Hippocampal formation (tissue), 2 donors: Measurements from ENCODE around the gene SAMD3.
"Not testable (repeated sequence)": the region's sequence is repeated elsewhere in the genome, so short reads cannot be mapped to it uniquely, and the experiment has no call there.

Experiments
- DNase-seq, 2 donors: peaks; one replicate each; lab custom pipeline; 2025; lab: John Stamatoyannopoulos, UW

Gene SAMD3

DNA sequence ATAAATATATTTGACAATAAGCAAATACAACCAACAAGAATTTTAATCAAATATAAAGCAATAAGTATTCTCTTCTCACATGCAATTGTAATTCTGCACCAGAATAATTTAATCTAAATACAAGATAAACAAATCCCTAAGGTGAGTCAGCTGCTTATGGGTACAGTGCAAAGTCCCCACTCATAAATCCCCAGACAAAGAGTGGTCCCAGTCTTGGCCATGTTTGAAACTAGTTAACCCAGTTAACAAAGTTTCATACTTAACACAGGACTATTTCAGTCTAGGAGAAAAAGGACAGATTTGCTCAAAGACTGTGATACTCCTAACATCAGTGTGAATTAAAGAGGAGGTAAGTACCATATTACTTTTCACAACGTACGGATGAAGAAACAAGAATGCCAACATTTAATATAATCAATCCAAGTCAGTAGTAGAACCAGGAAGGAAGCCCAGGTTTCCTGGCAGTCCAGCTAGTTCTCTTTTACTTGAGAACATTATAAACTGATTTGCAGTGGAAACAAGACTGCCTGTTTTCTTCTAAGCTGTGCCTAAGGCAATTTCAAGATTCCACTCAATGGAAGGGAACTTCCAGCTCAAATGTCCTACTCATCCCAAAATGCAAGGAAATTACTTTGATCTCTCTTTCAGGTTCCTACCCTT is 10.4 kb downstream of the SAMD3 start:
- no peak for DNase-seq

DNA sequence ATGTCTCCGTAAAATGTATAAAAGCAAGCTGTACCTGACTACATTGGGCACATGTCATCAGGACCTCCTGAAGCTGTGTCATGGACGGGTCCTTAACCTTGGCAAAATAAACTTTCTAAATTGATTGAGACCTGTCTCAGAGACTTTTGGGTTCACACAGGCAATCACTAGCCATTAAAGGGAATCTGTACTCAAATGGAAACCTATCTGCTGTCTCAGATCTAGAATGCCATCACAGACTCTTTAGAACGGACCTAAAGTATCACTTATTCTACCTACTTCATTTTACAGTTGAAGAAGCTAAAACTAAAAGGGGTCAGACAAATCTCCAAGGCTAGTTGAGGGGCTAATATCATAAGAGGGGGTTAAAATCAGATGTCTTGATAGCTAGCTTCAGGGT is 11.1 kb downstream of the SAMD3 start:
- no peak for DNase-seq

DNA sequence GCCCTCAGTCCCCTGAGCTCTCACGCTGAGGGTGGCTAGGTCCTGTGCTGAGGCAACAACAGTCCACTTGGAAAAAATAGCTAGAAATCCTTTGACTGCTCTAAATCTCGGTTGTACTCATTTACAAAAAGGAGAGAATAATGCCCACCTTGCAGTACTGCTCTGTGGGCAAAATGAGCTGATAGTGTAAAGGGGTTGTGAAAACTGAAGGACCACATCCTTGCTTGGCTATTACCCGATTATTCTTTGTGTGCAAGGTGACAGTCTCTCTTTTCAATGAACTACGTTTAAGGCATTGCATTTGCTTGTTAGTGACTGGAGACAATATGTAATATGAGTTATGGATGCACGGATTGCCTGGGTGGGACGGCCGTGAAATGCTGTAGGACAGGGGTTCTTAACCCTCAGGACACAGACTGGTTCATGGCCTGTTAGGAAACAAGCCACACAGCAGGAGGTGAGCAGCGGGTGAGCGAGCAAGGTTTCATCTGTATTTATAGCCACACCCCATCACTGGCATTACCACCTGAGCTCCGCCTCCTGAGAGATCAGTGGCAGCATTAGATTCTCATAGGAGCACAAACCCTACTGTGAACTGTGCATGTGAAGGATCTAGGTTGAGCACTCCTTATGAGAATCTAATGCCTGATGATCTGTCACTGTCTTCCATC is 14.6 kb downstream of the SAMD3 start:
- no peak for DNase-seq

DNA sequence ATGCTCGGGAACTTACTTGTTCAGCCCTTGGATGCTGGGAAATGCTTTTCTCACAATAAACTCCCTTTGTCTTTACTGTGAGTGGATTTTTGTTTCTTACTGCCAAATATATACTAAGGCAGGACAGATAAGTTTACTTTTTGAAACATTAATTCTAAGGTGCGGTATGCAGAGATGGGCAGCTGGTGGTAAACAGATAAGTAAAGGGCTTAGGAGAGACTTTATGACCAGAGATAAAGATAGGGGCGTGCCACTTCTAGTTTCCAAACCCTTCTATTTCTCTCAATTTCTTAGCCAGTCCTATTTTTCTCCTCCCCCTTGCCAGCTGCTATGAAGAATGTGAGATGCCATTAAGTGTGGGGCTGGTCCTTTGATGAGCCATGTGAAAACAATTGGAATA is 16.3 kb downstream of the SAMD3 start:
- no peak for DNase-seq

DNA sequence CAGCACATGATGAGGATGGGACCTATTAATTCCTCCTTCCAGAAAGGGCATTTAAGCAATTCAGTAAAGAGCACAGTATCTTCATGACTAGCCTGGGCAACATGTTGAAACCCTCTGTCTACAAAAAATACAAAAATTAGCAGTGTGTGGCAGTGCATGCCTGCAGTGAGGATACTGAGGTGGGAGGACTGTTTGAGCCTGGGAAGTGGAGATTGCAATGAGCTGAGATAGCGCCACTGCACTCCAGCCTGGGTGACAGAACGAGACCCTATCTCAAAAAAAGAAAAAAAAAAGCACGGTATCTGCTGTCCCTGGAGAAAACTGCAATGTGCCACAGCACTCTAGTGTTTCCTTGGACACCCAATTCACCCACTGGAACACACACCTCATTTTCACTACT is 18.4 kb downstream of the SAMD3 start:
- no peak for DNase-seq

DNA sequence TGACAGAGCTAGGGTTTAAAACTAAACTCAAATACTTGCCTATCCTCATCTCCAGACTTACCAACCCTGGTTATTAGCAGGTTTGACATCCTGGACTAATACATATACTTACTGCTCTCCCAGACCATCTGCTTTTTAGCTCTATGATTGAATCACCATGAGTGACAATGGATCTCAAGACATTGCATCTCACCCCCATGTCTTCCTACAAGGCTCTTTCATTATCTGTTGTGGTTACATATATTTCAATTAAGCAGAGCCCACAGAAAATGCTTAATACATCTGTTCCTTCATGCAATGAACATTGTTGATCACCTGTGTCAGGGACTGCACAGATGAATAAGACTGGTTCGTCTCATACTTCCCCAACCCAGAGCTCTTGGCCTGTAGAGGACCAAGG is 19.4 kb downstream of the SAMD3 start:
- no peak for DNase-seq

DNA sequence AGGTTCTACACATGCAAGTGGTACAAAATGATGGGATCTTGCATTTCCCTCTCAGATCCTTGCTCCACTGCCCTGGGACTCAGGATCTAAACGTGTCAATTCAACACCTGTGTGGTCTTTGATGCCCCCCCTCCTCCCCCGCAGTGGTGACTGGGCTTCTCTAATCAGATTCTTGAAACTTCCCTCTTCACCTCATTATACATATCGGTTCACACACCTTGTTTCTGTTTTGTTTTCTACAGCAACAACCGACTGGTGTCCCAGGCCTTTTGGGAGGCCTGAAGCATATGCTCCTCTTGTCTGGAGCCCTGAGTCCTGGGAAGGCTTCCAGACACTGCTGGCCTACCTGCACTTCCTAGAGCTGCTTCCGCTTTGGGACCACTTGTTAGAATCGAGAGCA is 20.0 kb downstream of the SAMD3 start:
- DNase-seq: no peak

DNA sequence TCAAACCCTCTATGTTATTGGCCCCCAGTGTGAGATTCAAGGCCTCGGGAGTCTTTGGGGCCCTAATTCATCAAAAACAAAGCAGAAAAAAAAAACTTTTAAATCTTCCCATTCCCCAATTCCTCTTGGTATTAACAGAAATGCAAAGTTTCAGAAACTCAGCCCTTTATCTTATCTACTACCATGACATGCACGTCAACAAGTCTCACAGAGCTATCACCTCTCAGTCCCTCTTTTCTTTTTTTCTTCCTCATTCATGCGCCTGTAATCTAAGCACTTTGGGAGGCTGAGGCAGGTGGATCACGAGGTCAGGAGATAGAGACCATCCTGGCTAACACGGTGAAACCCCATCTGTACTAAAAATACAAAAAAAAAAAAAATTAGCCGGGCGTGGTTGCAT is 22.7 kb downstream of the SAMD3 start:
- no peak for DNase-seq

DNA sequence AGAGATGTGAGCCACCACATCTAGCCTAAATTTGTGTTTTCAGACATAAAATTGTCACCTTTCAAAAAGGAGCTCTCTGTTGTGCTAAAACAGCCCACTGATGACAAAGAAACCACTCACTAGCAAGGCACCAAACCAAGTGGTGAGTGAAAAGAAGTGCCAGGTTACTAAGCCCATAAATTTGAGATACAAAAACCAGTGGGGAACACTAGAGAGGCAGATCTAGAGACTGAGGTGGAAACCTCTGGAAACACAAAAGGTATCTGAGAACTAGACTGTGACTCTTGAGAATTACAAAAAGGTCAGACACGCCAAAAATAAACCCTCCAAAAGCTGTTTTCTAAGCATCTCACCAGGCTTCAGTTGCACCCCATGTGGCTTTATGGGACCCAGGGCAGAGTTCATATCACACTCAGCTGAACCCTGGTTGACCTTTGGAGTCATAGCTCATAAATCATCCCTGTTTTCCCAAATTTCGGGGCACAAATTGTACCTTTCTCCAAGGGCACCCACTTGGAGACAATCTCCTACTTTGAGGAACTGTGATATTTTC is 24.2 kb downstream of the SAMD3 start:
- DNase-seq: no peak

DNA sequence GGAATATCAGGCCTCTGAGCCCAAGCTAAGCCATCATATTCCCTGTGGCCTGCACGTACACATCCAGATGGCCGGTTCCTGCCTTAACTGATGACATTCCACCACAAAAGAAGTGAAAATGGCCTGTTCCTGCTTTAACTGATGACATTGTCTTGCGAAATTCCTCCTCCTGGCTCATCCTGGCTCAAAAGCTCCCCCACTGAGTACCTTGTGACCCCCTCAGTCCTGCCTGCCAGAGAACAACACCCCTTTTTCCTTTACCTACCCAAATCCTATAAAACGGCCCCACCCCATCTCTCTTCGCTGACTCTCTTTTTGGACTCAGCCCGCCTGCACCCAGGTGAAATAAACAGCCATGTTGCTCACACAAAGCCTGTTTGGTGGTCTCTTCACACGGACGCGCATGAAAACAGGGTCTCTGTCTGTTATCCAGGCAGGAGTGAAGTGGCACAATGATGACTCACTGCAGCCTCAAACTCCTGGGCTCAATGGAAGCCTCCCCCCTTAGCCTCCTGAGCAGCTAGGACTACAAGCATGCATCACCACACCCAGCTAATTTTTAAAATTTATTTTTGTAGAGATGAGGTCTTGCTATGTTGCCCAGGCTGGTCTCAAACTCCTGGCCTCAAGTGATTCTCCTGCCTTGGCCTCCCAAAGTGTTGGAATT is 24.8 kb downstream of the SAMD3 start:
- DNase-seq: not testable (repeated sequence)

DNA sequence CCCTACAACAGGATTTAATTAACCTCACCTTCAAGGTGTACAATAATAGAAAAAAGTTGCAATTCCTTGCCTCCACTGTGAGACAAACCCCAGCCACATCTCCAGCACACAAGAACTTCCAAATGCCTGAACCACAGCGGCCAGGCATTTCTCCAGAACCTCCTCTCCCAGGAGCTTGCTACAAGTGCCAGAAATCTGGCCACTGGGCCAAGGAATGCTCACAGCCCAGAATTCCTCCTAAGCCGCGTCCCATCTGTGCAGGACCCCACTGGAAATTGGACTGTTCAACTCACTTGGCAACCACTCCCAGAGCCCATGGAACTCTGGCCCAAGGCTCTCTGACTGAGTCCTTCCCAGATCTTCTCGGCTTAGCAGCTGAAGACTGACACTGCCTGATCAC is 28.3 kb downstream of the SAMD3 start:
- DNase-seq: not testable (repeated sequence)

DNA sequence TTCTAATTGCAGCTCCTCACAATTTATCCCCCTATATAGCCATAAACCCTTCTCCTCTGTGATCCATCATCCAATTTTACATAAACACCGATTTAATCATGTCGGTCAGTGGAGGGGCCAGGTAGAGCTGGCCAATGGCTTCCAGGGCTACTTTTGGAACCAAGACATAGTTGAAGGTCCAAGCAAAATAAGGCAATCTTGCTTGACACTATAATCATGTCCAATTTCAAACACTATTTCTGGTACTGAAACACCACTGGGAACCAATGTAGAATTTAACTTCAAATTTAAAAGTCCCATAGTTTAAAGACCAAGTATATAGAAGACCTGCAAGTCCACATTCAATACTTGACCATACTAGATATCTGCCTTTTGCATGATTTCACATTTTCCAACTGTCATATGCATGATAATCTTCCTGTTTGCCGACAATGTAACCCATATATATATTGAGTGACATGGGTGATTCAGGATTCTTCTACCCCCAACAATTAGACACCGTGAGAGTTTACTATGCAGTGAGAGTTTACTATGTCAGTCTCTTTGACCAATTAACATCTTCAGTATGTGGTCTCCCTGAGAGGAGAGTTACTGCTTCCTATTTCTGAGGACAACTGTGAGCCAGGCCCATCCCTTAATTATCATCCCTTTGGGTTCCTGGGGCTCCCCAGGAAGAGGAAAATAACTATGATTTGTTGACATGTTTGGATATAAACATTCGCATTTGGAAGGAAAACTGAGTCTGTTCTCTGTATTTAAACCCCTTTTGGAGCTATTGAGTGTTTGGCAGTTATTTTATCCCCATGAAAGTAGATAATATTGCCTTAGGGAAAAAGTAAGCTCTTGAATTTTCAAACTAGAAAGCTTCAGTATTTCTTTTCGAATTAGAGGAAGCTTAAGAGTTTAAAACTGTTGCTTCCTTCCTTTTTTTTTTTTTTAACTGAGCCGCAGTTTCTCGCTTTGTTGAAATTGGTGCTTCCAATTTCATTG is 31.8 kb downstream of the SAMD3 start:
- no peak for DNase-seq

DNA sequence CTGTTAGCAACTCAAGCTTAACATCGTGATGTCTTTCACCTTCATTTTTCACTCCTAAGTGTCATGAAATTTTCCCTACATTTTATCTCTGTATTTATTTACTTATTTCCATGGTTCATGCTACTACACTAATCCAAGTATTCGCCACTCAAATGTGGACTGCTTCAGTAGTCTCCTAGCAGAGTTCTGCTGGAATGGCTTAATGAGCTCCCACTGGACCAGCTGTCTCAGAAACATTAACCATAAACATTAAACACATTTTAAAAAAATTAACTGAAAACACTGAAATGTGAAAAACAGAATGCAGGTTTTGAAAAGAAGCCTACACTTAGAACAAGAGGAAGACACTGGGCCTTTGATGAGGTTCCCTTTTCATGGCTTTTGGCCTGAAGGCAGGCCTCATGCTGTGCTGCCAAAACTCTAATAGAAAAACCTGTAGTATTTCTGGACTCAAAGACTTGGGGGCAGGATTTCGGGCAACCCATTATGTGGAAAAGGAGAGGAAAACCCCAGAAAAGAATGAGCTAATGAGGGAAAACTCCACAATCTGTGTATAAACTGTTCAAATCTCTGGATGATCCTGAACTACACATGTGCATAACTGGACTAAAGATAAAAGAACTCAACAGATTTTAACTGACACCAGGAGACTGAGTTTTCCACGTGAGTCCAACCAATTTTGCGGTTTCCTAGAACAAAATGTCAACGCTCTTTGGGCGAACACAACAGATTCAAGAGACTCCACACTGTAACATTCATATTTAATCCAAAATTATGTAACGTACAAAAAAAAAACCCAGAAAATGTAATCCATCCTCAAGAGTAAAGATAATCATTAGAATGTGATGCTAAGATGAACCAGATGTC is 33.0 kb downstream of the SAMD3 start:
- DNase-seq: no peak

DNA sequence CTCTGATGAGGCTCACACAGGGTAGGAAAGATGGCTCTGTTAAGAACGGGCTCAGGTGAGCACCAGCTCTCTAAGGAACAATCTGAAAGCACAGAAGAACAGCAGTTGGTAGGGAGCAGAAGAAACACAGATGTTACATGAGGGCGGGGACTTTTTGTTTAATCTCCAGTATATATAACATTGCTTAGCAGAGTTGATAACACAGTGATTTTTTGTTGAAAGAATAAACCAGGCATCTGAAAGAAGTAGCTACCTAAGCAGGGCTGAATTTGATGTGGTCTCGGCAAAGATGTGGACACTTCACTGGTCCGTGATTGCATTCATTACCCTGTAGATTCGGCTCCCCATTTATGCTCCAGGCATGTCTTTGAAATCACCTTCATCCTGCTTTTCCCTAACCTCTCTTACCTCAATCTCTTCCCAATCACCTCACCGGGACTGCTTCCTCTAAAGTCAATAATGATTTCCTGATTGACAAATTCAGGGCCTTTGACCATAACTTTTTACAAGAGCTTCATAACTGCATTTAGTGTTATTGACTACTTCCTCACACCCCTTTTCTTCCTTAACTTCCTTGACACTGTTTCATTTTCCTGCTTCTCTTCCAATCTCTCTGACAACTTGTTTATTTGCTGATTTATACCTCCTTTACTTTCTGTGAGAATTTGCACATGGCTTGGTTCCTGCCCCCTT is 34.4 kb downstream of the SAMD3 start:
- DNase-seq: no peak

DNA sequence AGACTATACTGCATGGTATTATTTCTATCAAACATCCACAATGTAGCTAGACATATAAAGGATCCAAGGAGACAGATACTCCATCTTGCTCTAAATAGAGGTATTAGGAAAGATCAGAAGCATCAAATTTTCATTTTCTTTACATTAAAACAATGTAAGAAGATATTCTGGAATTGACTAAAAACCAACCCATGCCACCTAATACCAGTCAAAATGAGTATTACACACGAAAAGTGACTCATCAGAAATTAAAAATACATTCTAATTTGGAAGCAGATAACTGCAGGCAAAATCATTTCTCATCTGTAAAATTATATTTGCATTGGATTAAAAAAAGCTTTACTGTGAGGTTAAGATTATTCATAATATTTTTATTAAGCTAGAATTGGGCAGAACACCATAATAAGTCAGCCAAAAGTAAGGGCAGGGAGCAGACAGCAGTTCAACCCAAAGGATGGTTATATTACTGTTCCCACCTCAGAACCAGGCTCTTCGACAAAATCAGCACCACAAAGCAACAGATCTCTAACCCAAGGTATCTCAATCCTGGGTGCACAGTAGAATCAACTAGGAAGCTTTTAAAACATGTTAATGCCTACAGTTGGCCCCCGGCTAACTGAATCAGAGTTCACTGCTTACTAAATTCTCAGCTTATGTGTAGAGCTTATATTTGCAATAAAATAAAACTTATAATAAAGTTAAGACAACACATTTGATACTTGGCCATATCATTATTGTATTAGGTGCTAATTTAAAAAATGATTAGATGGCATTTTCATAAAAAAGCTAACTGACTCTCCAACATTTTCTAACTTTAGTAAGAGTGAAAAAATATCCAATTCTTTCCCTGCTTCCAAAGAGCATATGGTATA is 35.2 kb downstream of the SAMD3 start:
- no peak for DNase-seq

DNA sequence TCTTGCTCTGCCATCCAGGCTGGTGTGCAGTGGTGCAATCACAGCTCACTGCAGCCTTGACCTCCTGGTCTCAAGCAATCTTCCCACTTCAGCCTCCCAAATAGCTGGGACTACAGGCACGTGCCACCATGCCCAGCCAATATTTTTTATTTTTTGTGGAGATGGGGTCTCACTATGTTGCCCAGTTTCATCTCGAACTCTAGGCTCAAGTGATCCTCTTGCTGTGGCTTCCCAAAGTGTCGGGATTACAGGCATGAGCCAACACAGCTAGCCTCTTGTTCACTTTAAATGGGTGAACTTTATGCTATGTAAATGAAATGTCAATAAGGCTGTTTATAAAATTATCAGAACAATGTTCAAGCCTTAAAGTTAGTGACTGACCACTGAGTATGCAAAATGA is 37.1 kb downstream of the SAMD3 start:
- no peak for DNase-seq

DNA sequence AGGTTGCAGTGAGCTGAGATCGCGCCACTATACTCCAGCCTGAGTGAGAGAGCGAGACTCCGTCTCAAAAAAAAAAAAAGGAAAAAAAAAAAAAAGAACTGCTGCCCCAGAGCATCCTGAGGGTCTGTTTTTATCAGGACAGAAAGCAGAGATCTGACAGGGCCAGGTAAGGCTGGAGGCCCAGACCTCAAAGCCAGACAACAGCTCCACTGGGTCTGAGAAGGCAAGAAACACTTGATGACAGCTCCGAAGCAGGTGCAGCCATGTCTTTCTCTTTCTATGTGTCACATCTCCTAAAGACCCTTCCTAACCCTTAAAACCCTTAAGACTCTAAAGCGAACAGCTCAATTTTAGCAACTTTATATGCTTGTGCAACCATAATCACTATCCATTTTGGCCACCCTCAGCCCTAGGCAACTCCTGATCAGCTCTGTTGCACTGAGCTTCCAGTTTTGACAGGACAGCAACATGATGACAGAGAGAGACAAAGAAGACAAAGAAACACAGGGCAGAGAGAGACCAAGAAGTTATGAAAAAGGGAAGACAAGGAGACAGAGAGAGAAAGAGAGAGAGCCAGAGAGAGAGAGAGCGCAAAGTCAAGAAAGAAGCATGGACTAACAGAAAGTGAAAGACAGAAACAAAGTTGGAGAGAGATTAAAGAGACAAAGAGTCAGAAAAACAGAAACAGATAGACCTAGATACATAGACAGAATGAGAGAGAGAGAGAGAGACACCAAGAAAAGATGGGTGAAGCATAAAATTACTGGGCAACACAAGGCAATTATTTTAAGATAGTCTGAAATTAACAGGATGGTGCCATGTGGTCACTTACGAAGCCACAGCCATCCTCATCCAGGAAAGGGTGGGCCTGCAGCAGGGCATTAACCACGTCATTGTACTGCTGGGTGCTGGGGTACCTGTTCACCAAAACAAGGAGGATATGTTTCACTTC is 39.2 kb downstream of the SAMD3 start:
- DNase-seq: no peak

DNA sequence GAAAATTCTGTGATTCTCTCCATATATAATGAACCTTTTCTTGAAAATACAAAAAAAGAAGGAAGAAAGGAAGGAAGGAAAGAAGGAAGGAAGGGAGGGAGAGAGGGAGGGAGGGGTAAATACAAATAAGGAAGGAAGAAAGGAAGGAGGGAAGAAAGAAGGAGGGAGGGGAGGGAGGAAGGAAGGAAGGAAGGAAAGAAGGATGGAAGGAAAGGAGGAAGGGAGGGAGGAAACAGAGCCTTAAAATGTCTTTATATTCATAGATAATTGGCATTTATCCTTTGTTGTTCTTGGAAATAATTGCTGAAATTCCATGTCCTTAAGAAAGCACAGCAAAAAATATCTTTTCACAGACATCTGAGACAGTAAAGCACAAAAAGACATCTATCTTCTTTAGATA is 40.3 kb downstream of the SAMD3 start:
- no peak for DNase-seq
